ENCODE results near the gene CIAO2A.

CIAO2A gene

GRCh38 chr15:64037966-64038365 lies 55.7 kb downstream of the CIAO2A start:
- DNase-seq: no peak

GRCh38 chr15:64037116-64037515 lies 56.5 kb downstream of the CIAO2A start:
- no peak for DNase-seq

- no peak for DNase-seq
Observed at GRCh38 chr15:64035525-64035924, 58.1 kb downstream of the CIAO2A start.

GRCh38 chr15:64034519-64034918 lies 59.1 kb downstream of the CIAO2A start:
- no peak for DNase-seq

GRCh38 chr15:64032329-64032728 lies 61.3 kb downstream of the CIAO2A start:
- no peak for DNase-seq

- no peak for DNase-seq
Observed at GRCh38 chr15:64030123-64030522, 63.5 kb downstream of the CIAO2A start.

- no peak for DNase-seq
Observed at GRCh38 chr15:64029633-64030032, 64.0 kb downstream of the CIAO2A start.

- DNase-seq: no peak
Observed at GRCh38 chr15:64029110-64029509, 64.5 kb downstream of the CIAO2A start.

GRCh38 chr15:64026591-64026990 lies 67.0 kb downstream of the CIAO2A start:
- DNase-seq: no peak

GRCh38 chr15:64024172-64025050 lies 69.2 kb downstream of the CIAO2A start:
- DNase-seq: no peak

GRCh38 chr15:64023220-64023619 lies 70.4 kb downstream of the CIAO2A start:
- DNase-seq: no peak

GRCh38 chr15:64022571-64022970 lies 71.1 kb downstream of the CIAO2A start:
- no peak for DNase-seq

All from RPMI8226 (cell line).